Measurements from ENCODE around the gene FSD1.

FSD1 gene

DNA sequence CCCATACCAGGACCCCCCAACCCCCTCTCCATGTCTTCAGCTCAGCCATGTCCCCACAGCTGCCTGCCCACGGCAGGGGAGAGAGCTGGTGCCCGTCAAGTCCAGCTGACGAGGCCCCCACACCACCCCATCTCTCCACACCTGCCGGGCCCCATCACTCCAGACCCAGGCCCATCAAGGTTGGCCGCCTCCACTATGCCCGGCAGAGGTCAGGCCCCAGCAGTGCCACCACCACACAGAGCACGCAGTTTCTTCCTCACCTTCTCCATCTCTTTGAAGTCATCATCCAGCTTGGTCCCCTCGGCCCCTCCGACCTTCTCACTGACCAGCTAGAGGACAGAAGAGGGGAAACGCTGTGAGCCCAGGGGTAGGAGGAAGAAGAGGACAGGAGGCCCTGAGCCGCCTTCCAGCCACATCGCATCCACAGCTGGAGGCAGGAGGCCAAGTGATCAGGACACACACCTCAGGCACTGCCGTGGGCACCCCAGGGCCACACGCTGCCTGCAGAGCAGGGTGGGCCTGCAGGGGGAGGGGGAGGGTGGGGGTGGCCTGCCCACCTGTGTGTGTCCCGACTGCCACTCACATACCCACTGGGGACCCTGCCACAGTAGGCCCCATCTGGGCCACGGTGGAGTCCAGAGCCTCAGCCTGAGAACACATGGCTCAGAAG lies 62.4 kb downstream of the FSD1 start:
- no peak for DNase-seq (ENCODE audit: low read depth)
- TF ChIP-seq CTCF (conservative IDR thresholded peaks at IDR 0.05; ENCODE audit: low read depth, low read length) = no peak
- H3K4me3 ChIP-seq (ENCODE audit: low read length) = no peak overlapping the region

DNA sequence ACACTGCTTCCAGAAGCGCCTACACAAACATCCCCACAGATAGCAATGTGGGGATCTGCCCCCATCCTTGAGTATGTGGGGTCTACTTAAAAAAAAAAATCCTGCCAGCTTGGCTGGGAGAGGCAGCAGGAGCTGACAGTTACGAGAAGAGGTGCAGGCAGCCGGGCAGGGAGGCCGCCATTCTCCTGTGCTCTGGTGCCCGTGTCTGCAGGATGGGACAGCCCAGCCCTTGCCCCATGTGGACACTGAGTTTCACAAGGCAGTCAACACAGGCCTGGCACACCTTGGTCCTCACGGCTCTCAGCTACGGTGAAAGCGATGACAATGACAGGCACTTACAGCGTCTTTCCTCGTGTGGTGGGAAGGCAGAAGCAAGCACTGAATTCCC lies 62.9 kb downstream of the FSD1 start:
- no peak for TF ChIP-seq CTCF (conservative IDR thresholded peaks at IDR 0.05; ENCODE audit: low read depth, low read length)
- H3K4me3 ChIP-seq (ENCODE audit: low read length) = no peak overlapping the region
- DNase-seq (ENCODE audit: low read depth) = no peak

- no peak for DNase-seq (ENCODE audit: low read depth)
- no peak for TF ChIP-seq CTCF (conservative IDR thresholded peaks at IDR 0.05; ENCODE audit: low read depth, low read length)
- H3K4me3 ChIP-seq (ENCODE audit: low read length) = no peak overlapping the region
Measured at GRCh38 chr19:4367781-4368127, 63.4 kb downstream of the FSD1 start.

GRCh38 chr19:4368128-4368820 lies 63.9 kb downstream of the FSD1 start:
- TF ChIP-seq CTCF (conservative IDR thresholded peaks at IDR 0.05; ENCODE audit: low read depth, low read length) = no peak
- no peak overlapping the region for H3K4me3 ChIP-seq (ENCODE audit: low read length)
- DNase-seq (ENCODE audit: low read depth) = no peak

GRCh38 chr19:4369109-4369887 lies 64.9 kb downstream of the FSD1 start:
- no peak for TF ChIP-seq CTCF (conservative IDR thresholded peaks at IDR 0.05; ENCODE audit: low read depth, low read length)
- no peak for DNase-seq (ENCODE audit: low read depth)
- H3K4me3 ChIP-seq (ENCODE audit: low read length) = no peak overlapping the region

DNA sequence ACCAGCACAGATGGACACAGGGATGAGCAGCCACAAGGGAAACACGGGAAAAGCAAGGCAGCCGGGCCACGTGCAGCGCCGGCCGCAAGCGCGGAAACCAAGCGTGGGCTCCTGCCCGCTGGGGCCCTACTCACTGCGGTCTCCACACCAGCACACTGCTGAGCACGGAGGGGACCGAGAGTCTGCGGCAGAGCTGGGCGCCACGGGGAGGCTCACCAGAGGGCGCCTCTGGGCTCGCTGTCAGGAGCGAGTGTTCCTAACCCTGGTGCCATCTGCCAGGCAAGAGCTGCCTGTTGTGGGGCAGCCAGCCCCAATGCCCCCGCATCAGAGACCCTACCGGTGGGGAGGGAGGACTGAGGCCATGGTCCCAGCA lies 65.5 kb downstream of the FSD1 start:
- TF ChIP-seq CTCF (conservative IDR thresholded peaks at IDR 0.05; ENCODE audit: low read depth, low read length) = peak; percentile 54
- no peak for DNase-seq (ENCODE audit: low read depth)
- H3K4me3 ChIP-seq (ENCODE audit: low read length) = no peak overlapping the region
